ENCODE measurements around the gene CHN2.

Gene CHN2

DNA sequence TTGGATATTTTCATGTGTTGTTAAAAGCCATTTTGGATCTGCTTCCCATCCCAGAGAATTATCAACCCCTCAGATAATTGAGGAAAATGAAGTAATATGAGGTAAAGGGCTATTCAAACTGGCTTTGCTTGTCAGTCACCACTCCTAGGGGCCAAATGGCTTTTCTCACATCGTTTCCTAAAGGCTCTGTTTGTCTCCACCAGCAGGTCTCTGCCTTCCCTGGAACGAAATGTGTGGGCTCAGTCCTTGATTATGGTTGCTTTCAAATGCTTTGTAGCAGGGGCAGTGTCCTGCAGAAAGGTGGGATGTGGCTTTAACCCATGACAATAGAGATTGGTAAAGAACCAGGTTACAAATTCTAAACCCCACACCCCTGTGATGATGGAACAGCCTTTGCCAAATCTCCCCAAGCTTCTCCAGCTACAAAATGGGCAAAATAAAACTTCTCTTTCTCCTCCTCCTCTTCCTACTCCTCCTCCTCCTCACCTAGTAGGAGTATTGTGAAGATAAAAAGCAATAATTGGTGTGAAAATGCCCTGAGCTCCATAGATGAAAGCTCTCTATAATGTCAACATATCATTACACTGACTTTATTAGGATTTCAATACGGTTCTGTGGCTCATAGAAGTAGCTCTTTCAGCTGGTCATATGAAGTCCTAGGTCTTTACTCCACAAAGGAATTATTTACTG is 127.6 kb downstream of the CHN2 start:
- no peak overlapping the region for H3K27ac ChIP-seq
- no peak for TF ChIP-seq CTCF (conservative IDR thresholded peaks at IDR 0.05)

GRCh38 chr7:29325476-29325875 is 130.9 kb downstream of the CHN2 start:
- TF ChIP-seq CTCF (conservative IDR thresholded peaks at IDR 0.05), result no peak
- no peak overlapping the region for H3K27ac ChIP-seq

DNA sequence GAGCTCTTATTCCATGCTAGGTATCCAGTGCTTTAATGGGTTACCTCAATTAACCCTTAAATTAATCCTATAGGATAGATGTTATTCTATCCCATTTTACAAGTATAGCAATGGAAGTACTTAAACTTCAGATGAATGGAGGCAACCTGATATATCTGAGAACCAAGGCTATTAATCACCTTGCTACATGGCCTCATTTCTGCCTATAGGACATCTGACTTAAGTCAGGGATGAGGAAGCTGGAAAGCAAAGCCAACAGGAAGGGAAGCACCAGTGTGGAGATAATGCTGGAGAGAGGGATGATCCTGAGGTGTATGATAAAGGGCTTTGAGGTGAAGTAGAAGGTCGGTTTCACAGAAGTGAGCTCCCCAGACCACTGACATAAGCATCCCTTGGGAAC is 132.3 kb downstream of the CHN2 start:
- H3K27ac ChIP-seq, result no peak overlapping the region
- no peak for TF ChIP-seq CTCF (conservative IDR thresholded peaks at IDR 0.05)

- no peak for TF ChIP-seq CTCF (conservative IDR thresholded peaks at IDR 0.05)
- H3K27ac ChIP-seq, result peak overlapping the region; percentile 32
Observed at GRCh38 chr7:29327455-29327854, 132.9 kb downstream of the CHN2 start.

- TF ChIP-seq CTCF (conservative IDR thresholded peaks at IDR 0.05), result no peak
- peak overlapping the region; percentile 32 for H3K27ac ChIP-seq
Observed at GRCh38 chr7:29328045-29328444, 133.5 kb downstream of the CHN2 start.

- H3K27ac ChIP-seq, result peak overlapping the region; percentile 32
- TF ChIP-seq CTCF (conservative IDR thresholded peaks at IDR 0.05), result no peak
Observed at GRCh38 chr7:29328811-29329210, 134.2 kb downstream of the CHN2 start.

DNA sequence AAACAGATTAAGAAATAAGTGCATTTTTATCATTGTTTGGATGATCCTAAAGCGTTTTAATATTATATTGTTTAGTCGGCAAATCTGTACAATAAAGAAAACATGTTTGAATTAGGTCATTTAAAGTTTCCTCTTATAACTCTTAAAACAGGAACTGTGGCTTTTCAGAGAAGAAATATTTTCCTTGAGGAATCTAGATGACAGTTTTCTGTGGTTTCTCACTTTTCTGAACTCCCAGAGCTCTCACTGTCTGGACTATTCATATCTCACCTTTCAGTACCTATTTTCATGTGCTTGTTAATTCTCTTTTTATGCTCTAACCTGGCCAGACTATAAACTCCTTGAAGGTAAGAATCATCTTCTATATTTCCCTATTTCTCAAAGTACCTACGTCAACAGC is 135.1 kb downstream of the CHN2 start:
- no peak for TF ChIP-seq CTCF (conservative IDR thresholded peaks at IDR 0.05)
- H3K27ac ChIP-seq, result no peak overlapping the region; the same call in 1 of the 2 replicates

All from VCaP (cell line).